ENCODE results near the gene PCDH15.

DNA sequence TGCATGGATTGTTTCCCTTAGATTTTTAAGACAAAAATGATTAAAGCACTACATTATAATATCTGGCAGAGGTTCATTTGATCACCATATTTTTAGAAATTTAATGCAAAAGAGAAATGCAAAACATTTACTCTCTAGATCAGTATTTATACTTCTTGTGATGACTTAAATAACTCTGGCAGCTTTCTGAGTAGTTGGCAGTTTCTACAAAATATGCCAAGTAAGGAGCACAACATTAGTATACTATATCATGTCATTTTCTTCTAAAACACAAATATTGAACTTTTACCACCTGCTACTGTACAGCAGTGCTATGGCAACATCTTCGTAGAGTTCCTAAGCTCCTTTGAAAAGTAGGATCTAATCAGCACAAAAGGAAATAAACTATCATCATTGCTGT, 275.2 kb downstream of the PCDH15 start:
- TF ChIP-seq, protein P1, sequence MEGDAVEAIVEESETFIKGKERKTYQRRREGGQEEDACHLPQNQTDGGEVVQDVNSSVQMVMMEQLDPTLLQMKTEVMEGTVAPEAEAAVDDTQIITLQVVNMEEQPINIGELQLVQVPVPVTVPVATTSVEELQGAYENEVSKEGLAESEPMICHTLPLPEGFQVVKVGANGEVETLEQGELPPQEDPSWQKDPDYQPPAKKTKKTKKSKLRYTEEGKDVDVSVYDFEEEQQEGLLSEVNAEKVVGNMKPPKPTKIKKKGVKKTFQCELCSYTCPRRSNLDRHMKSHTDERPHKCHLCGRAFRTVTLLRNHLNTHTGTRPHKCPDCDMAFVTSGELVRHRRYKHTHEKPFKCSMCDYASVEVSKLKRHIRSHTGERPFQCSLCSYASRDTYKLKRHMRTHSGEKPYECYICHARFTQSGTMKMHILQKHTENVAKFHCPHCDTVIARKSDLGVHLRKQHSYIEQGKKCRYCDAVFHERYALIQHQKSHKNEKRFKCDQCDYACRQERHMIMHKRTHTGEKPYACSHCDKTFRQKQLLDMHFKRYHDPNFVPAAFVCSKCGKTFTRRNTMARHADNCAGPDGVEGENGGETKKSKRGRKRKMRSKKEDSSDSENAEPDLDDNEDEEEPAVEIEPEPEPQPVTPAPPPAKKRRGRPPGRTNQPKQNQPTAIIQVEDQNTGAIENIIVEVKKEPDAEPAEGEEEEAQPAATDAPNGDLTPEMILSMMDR (IDR thresholded peaks at IDR 0.05): no peak
- TF ChIP-seq POLR2A (IDR thresholded peaks at IDR 0.05): no peak
